Amniotic stem cell (primary cell): ENCODE data around the gene PNO1.
"Not testable (repeated sequence)": the region's sequence is repeated elsewhere in the genome, so short reads cannot be mapped to it uniquely, and the experiment has no call there.

ENCODE experiments used
- DNase-seq: peaks from one replicate; lab custom pipeline; 2025; lab: John Stamatoyannopoulos, UW

PNO1 gene

DNA sequence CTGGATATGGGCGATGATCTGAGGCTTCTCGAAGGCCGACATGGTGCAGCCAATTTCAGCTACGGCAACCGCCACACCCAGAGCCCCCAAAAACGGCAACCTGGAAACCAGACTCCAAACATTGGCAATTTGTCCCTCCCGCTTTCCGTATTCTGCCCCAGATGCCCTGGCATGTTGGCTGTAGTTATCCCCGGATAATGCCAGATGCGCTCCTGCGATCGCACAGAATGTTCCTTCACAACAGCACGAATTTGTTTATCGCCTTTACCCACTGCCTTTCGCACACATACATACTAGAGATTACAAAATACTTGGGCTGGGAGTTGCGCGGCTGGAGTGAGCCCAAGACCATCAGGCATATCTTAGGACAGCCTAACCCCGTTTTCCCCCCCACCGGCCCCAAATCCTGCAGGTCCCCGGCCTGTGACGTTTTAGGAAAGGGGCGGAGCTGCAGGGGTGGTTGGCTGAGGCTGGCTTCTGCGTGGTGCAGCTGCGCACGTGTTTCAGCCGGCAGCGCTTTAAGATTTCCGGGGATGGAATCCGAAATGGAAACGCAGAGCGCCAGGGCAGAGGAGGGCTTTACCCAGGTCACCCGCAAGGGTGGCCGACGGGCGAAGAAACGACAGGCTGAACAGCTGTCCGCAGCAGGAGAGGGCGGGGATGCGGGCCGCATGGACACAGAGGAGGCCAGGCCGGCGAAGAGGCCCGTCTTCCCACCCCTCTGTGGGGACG lies at the start of gene PNO1:
Gene PNO1 (plus strand): TSS at position 487 of the 732 bp plus-strand sequence. CDS start 47 bp downstream, at position 534.
- peak; percentile 93 for DNase-seq

GRCh38 chr2:68108120-68108519 lies 49.6 kb upstream of the PNO1 start:
- DNase-seq = no peak

DNA sequence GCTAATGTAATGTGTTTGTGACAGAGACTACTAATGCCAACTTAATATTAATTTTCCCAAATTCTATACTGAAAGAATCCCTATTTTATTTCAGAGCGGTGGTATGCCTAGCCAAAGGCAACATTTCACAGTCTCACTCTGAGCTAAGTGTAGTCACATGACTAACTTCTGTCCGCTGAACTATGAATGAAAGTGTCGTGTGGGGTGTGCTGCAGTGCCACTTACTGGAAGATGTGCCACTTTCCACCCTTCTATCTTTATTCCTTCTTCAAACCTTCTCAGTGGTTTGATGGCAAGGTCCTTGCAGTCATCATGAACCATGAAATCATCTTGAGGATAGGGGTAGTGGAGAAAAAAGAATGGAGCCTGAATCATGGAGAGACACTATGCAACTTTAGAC lies 47.6 kb upstream of the PNO1 start:
- DNase-seq = no peak

- no peak for DNase-seq
Measured at GRCh38 chr2:68115965-68116364, 41.7 kb upstream of the PNO1 start.

DNA sequence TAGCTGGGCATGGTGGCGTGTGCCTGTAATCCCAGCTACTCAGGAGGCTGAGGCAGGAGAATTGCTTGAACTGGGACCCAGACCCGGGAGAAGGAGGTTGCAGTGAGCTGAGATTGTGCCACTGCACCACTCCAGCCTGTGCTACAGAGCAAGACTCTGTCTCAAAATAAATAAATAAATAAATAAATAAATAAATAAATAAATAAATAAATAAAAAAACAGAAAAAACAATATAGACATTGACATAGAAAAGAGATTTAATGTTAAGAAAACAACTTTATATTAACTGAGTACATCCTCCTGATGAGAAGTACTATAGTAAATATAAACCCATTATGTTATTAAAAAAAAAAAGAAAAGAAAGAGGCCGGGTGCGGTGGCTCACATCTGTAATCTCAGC lies 39.8 kb upstream of the PNO1 start:
- not testable (repeated sequence) for DNase-seq

DNA sequence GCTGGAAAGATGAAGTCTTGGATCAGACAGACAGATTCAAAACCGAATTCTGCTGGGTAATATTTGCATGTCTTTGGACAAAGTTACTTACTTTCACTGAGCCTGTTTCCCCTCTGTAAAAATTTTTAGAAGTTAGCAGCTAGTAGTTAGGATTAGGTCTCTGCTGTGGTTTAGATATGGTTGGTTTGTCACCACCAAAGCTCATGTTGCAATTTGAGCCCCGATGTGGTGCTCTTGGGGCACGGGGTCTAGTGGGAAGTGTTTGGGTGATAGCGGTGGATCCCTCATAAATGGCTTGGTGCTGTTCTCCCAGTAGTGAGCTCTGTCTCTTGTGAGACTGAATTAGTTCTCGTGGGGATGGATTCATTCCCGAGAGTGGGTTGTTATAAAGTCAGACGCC lies 38.9 kb upstream of the PNO1 start:
- DNase-seq = no peak

GRCh38 chr2:68119504-68119903 lies 38.2 kb upstream of the PNO1 start:
- DNase-seq = no peak

DNA sequence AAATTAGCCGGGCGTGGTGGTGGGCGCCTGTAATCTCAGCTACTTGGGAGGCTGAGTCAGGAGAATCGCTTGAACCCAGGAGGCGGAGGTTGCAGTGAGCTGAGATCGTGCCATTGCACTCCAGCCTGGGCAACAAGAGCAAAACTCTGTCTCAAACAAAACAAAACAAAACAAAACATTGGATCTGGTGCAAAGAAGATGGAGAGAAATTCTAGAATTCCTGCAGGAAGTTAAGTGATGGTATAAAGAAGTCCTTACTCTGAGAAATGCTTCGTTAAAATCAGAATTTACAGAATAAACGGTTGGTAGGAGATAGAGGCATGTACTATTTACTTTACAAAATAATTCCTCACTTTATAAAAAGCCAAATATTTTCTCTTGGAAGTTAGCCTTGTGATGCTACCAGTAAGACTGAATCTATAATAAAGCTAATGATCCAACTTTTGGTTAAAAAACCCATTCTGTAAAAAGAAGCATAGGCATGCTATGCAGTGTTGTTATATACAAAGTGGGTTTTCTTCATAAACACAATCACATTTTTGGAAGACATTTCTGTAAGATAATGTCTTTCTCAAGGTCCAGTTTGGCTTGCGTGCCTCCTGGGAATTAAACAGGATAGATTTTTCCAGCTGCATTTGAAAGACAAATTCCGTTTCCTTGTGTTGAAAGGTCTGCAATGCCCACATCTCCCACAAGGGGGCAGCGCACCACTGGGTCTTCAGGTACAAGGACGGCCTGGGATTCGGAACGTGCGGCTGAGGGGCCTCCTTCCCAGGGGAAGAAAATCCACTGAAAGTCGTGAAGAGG lies 35.6 kb upstream of the PNO1 start:
- DNase-seq = peak; percentile 79

GRCh38 chr2:68122680-68122964 lies 35.1 kb upstream of the PNO1 start:
- DNase-seq = no peak

- DNase-seq = no peak
Measured at GRCh38 chr2:68124321-68124720, 33.4 kb upstream of the PNO1 start.

DNA sequence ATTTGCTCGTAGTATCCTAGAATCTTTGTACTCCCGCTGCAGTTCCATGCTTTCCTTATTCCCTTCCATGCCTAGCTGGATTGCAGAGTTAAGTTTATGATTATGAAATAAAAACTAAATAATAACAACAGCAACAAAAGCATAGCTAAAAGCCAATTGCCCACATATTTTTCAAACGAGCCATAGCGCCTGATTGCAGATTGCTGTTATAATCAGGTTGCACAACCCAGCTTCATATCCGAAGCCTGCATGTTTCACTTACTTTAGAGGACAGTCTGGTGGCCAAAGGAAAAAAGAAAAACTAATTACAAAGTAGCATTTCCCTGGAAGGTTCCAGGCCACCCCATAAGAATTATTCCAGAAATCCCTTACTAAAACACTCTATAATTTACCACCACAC lies 31.9 kb upstream of the PNO1 start:
- DNase-seq = no peak

DNA sequence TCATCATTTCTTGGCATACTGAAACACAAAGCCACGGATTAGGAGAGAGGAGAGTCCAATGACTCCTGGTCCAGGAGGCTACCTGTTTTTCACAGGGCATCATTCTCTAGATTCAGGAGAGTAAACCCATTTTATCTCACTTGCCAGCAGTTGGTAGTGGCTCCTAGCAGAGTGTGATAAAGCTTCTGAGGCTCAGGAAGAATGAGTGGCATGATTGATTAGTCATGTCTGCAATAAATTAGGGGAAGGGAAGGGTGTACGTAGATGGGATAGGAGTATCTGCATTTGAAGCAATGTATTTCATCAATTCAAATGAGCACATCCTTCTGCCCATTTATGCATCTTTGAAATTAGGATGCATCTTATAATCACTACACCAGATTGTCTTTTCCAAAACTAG lies 31.1 kb upstream of the PNO1 start:
- no peak for DNase-seq

- DNase-seq = no peak
Measured at GRCh38 chr2:68127358-68128242, 30.1 kb upstream of the PNO1 start.

DNA sequence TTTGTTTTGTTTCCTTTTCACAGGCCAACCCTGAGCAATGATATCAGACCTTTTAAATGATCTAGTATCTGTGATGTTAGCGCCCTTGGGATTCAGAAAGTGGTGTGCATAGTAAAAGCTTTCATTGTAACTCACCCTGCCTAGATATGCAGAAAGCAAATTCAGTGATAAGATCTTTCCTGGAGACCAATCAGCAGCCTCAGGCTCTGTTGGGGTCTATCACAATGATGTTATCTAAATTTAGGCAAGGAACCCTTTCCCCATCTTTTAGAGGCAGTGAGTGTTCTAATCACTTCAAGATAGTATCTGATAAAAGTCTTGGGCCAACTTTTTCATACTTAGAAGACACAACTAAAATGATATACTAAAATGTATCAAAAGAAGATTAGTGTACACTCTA lies 23.6 kb upstream of the PNO1 start:
- DNase-seq = no peak

DNA sequence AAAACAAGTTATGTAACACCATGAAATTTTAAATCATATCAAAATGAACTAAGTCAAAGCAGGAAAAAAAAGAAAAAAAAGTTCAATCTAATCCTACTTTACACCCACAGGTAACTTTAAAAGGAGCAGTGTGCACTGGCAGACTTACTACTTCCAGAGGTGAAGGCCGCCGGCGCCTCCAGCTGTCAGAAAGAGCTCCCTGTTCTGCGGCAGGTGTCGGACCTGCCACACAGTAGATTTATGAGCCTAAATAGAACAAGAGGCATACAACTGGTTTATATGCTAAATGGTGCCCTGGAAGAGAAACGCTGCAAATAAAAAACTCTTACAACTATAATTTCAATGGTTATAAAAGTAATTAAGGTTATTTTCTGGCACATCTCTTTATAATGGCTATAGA lies 23.1 kb upstream of the PNO1 start:
- no peak for DNase-seq

GRCh38 chr2:68135448-68136320 lies 22.0 kb upstream of the PNO1 start:
- no peak for DNase-seq

- no peak for DNase-seq
Measured at GRCh38 chr2:68141875-68142274, 15.8 kb upstream of the PNO1 start.

GRCh38 chr2:68151037-68151436 lies 6.7 kb upstream of the PNO1 start:
- DNase-seq = no peak

GRCh38 chr2:68152681-68153347 lies 4.9 kb upstream of the PNO1 start:
- DNase-seq = no peak

GRCh38 chr2:68155618-68156017 lies 2.1 kb upstream of the PNO1 start:
- no peak for DNase-seq

- DNase-seq = no peak
Measured at GRCh38 chr2:68156419-68156818, 1.3 kb upstream of the PNO1 start.
